GM15510 (cell line): ENCODE measurements around the gene HLA-DRA.

ENCODE experiments used
- POLR2A ChIP-seq: IDR thresholded peaks from 3 replicates; pipeline ENCODE4 v1.6.1; 2011; ENCODE audit warnings: borderline replicate concordance; ENCODE audit not compliant: insufficient read length; ENCODE audit errors: extremely low read depth

Gene HLA-DRA

GRCh38 chr6:32416036-32416435 is 23.7 kb upstream of the HLA-DRA start:
- no peak for TF ChIP-seq POLR2A

GRCh38 chr6:32424589-32425300 is 14.9 kb upstream of the HLA-DRA start:
- no peak for TF ChIP-seq POLR2A

DNA sequence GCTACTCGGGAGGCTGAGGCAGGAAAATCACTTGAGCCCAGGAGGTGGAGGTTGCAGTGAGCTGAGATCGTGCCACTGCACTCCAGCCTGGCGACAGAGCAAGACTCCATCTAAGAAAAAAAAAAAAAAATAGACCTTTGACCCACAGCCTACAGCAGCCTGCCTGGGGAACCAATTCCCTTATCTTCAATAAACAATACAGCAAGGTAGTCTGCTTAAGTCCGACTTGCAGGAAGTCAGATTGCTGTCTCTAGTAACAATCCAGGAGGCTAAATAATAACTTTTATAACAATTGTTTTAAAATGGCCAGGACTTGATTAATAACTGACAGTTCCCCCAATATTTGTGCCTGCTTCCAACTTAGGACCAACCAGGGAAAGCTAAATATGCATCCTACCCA is 13.3 kb upstream of the HLA-DRA start:
- TF ChIP-seq POLR2A: no peak

DNA sequence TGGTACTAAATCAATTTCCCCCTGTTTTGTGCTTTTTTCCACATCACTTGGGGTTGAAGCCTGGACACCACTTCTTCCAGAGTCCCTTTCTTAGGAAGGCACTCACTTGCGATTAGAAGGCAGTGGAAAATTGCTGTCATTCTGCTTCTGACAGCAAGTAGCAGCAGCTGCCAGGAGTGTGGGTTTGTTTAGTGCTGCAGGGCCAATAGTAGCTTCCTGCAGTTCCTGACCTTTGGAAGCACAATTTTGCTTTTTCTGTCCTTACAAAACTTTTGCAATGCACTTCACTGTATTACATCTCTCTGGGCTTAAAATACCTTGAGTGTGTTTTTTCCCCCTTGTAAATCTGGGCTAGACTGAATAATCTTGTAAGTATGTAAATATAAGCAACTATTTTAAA is 12.5 kb upstream of the HLA-DRA start:
- TF ChIP-seq POLR2A: no peak

GRCh38 chr6:32427934-32428474 is 11.7 kb upstream of the HLA-DRA start:
- TF ChIP-seq POLR2A: no peak

DNA sequence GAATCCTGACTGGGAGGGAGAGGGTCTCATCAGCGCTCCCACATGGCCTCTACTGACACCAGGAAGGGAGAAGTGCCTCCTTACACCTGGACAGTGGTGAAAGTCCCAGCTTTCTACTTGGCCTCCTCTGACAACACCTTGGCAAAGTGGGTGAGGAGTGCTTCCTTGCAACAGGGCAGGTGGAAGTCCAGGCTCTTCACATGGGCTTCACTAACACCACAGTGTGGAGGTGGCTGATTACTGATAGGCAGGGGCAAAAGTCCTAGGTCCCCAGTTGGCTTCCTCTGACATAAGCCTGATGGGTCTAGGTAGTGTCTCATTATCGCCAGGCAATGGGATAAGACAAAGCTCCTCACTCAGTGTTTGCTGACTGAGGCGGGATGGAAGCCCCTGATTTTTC is 9.5 kb upstream of the HLA-DRA start:
- TF ChIP-seq POLR2A: no peak

- no peak for TF ChIP-seq POLR2A
Observed at GRCh38 chr6:32431142-32431541, 8.5 kb upstream of the HLA-DRA start.

DNA sequence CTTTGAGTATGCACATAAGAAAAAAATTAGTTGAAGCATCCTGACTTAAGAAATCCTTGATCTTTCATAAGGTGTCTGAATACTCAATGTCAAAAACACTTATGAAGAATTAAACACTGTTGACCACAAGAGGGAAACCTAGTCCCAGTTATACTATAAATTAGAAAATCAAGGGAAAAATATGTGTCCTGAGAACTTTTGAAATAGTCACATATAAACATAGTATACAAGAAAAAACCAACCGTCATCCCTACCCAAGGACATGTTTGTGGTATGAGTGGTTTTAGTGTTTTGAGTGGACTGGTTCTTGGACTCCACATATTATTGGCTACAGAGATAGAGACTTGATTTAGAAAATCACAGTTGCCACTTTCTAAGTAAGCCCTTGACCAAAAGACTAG is 7.6 kb upstream of the HLA-DRA start:
- TF ChIP-seq POLR2A: no peak

GRCh38 chr6:32436186-32436585 is 3.5 kb upstream of the HLA-DRA start:
- TF ChIP-seq POLR2A: no peak

DNA sequence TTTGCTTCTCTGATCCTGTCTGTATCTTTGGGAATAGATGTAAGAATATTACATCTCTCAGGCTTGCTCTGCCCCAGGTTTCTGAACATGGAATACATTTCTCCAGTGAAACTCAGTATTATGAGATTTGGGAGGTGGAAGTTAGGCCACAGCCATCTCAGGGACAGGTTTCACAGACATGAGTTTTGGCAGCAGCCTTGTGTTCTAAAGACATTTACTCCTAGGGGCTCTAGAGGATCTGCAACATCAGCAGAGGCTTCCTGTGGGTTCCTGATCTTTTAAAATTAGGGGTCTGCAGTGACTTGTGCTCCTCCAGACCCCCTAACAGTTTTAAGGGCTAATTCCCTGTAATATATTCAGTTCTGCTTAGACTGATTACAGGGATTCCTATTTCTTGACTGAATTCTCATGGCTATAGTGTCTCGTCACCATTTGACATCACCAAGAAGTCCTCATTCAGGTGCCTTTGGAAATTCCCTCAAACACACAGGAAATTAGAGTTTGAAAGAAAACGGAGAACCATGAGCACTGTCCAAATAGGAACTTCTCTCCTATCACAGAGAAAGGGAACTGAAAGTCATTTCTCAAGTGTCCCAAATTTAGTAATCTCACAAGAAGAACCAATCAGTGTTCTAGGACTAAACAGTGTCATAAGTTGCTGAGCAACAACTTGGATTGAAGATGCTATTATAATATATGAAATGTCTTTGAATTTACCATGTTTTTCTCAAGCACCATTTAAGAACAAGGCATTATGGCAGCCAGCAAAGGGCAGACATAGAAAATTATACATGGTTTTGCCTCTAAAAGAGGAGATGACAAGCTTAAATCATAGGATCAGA is 2.5 kb upstream of the HLA-DRA start:
- TF ChIP-seq POLR2A: no peak

DNA sequence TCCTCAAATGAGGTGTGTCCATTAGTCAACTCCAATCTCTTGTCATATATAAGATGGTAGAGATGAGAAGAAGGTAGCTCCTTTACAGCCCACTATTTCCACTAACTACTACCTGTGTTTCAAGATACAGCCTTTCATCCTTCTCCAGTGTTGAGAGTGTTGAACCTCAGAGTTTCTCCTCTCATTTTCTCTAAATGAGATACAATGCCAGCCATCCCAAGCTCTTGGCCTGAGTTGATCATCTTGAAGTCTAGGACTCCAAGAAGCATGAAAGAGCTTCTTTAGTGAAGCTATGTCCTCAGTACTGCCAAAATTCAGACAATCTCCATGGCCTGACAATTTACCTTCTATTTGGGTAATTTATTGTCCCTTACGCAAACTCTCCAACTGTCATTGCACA is 548 bp upstream of the HLA-DRA start:
- TF ChIP-seq POLR2A: no peak

- TF ChIP-seq POLR2A: no peak
Observed at GRCh38 chr6:32442243-32442667, 2.6 kb downstream of the HLA-DRA start.

DNA sequence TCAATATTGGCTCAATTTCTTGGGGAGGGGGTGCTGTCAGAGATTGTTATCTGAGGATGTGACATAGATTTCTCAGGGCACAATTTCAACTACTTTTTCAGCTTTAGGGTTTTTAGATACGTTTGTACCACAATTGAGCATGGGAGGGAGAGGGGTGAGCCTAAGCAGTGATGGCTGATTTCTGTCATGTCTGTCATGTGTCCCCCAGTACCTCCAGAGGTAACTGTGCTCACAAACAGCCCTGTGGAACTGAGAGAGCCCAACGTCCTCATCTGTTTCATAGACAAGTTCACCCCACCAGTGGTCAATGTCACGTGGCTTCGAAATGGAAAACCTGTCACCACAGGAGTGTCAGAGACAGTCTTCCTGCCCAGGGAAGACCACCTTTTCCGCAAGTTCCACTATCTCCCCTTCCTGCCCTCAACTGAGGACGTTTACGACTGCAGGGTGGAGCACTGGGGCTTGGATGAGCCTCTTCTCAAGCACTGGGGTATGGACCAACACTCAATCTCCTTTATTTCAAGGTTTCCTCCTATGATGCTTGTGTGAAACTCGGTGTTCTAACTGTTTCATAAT is 3.4 kb downstream of the HLA-DRA start:
- no peak for TF ChIP-seq POLR2A

- TF ChIP-seq POLR2A: peak; percentile 8
Observed at GRCh38 chr6:32444433-32444832, 4.7 kb downstream of the HLA-DRA start.

GRCh38 chr6:32445321-32445854 is 5.7 kb downstream of the HLA-DRA start:
- no peak for TF ChIP-seq POLR2A
